ENCODE measurements around the gene KLHL8.

Gene KLHL8

DNA sequence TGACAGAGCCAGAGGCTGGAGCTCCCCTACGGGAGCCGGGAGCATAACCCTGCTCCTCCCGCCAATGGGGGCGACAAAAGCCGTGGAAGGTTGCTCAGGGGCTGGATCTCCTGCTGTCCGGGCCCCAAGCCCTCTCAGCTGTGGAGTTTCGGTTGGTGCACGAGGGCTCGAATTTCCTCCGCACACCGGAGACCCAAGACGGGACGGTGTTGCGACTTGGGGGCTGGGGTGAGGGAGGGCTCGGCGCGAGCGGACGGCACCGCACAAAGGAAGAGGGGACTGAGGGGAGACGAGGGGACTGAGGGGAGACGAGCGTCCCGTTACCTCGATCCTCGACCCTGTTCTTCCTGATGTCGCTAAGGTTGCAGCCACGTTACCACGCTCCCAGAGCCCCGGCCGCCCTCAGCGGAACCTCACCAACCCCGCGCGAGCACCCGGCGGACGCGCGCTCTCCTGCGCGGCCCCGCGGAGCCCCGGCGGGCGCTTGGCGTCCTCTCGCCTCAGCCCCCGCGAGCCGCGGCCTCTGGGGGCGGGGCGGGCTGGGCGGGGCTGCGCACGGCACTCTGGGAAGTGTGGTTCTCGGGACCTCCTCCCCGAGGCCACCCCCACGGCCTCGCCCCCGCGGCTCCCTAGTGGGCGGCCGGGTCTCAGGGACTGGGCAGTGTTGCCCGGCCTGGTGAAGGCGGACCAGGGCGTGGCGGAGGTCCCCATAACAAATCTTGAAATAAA is at the start of gene KLHL8:
TSS of gene KLHL8 (minus strand) at position 525 of the 729 bp plus-strand sequence. CDS start 25,079 bp downstream, outside the sequence.
- DNase-seq: peak; percentile 33 to 94 (median 84)

DNA sequence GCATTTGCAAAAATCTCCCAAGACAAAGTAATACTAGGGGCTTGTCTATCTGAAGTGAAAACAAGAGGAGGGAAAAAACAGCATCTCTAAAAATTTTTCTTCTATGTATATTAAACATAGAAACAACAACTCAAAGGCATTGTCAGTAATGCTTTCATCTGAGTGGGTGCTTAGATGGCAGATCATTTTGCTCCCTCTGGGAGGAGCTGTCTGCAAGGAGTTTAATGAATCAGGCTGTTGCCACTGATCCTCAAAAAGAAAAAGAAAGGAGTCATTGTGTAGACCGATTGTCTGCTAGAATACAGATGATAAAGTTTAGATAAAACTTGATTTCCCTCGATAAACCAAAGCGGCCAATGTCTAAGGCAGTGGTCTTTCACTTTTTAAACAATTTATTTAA is 49.7 kb upstream of the KLHL8 start:
- peak in 2 of 14 donors; percentile 3 to 7 for DNase-seq

DNA sequence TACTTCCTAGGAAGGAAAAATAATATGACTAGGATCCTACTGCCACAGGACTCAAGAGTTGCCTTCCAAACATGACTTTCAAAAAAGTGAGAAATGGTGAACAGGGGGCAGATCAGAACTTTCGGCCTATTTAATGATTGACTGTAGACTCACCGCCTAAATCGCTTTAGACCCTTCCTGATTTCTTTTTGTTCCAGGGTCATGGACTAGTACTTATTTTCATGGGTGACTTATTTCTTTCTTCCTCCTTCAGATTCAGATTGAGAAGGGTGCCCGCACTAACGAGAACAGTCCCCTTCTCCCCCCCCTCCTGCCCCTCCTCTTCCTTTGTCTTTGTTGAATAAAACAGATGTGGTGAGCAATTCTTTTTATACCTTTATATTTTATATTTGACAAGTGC is 48.0 kb upstream of the KLHL8 start:
- no peak for DNase-seq

DNA sequence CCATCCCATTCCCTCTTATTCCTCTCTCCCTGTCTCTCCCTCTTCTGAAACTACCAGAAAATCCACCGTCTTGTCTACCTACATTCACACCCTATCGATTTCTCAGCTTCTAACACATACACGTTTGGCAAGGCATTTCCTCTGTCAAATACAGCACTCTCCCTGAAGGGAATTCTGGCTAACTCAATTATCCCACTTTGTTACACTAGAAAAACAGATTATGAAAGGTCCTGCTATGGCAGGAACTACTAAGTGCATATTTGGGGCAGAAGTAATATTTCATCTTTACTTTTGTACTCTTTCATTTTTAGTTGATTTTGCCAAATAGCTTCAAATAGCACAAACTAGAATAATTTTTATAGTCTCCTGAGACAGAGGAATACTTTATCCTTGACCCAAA is 46.6 kb upstream of the KLHL8 start:
- no peak for DNase-seq

DNA sequence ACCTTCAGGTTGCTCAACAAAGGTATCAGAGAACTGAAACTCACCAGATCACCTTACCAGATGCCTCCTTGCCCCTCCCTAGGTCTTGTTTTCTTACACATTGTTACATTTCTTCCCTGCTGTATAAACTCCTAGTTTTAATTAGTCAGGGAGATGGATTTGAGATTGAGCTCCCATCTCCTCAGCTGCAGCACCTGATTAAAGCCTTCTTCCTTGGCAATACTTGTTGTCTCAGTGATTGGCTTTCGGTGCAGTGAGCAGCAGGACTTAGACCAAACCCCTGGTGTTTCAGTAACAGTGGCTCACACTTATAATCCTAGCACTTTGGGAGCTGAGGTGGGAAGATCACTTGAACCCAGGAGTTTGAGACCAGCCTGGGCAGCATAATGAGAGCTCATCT is 42.5 kb upstream of the KLHL8 start:
- no peak for DNase-seq

DNA sequence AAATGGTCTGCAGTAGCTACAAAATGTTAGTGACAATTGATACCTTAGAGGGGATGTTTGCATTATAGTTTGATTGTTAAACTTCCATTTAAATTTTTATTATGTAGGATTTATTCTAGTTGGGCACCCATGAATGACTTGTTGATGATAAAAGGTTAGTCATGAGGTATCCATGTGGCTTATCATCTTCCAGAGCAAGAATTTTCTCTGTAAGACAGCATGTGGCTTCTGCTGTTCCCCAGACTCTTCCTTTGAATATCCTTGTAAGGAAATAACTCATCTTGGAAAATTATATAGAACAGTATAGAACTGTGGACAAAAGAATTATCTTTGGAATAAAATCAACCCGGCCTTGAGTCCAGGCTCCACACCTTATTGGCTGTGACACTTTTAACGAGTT is 40.1 kb upstream of the KLHL8 start:
- no peak for DNase-seq

DNA sequence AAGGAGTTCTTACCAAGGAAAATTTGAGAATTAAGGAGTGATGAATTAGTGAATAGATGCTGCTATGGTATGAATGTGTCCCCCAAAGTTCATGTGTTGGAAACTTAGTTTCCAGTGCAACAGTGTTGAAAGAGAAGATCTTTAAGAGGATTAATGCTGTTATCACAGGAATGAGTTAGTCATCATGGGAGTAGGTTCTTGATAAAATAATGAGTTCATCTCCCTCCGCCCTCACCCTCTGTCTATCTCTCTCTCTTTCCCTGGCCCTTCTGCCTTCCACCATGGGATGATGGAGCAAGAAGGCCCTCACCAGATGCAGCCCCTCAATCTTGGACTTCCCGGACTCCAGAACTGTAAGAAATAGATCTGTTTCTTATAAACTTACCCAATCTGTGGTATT is 38.3 kb upstream of the KLHL8 start:
- no peak for DNase-seq

DNA sequence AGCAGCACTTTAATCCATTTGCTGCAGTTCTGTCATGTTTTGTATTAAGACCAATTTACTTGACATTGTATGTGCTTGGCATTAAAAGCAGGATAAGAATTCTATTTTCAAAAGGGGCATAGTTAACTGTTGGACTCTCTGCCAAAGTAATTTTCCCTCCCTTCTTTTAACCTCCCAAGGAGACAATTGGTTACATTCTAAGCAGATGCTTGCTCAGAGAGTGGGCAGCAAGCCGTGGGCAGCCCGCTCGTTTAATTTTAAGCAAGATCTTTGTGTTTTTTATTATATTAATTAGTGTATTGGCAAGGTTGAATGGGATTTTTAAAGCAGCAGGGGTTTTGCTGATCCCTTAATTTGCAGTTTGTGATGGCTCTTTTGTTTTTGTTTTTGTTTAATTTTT is 37.1 kb upstream of the KLHL8 start:
- peak in 1 of 14 donors; percentile 13 for DNase-seq

DNA sequence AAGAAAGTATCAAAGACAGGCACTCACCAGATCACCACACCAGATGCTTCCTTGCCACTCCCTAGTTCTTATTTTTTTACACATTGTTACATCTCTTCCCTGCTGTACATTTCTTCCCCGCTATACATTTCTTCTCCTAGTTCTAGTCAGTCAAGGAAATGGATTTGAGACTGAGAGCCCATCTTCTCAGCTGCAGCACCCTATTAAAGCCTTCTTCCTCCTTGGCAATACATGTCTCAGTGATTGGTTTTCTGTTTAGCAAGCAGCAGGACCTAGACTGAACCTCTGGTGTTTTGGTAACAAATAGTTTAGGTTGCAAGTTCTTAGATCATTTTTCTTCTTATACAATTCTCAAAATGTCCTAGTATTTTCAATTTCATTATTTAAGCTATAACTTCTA is 35.3 kb upstream of the KLHL8 start:
- DNase-seq: no peak

DNA sequence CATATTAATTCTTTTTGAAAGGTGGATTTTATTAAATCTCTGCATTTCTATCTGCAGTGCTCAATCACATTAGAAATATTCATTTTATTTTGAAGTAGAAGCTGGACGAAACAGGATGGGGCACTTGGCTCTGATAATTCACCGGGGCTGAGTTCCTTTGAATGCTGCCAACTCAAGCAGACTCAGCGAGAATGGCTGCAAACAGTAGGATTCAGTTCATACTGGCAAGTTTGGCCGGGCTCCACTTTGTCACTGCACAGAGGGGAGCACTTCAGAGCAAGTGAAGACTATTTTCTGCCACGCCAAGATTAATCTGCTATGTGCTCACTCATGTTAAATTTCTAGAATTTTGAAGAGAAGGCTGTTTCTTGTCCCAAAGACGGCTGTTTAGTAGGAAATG is 30.7 kb upstream of the KLHL8 start:
- DNase-seq: peak in 12 of 14 donors; percentile 19 to 82 (median 62)

DNA sequence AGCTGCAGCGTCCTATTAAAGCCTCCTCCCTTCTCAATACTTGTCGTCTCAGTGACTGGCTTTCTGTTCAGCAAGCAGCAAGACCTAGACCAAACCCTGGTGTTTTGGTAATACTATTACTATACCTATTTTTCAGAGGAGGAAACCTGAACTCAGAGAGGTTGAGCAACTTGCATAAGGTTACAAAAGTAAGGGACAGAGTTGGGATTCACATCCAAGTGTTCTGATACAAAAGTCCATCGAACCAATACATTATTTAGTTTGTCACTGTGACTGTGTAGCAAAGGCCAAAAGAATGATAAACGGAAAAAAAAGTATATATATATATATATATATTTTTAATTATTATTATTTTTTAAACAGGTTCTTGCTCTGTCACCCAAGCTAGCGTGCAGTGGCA is 29.9 kb upstream of the KLHL8 start:
- DNase-seq: no peak

DNA sequence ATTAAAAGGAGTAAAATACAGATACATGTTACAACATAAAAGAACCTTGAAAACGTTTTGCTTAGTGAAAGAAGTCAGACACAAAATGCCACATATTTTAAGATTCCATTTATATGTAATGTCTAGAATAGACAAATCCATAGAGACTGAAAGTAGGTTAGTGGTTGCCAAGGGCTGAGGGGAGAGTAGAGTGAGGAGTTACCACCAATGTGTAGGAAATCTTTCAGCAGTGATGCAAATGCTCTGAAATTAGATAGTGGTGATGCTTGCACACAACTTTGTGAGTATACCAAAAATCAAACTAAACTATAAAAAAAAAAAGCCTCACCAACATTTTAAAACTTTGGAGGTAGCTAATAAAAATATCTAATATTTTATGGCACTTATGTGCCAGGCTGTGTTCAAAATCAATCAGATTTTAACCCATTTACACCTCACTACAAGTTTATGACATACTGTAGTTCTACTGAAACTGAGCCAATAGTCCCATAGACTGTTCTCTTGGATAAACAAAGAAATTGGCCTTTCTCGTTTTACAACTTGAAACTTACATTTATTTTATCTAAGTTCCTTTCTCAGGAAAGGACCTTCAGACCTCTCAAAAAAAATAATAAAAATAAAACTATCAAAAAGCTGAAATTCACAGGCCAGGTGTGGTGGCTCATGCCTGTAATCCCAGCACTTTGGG is 29.1 kb upstream of the KLHL8 start:
- DNase-seq: no peak

DNA sequence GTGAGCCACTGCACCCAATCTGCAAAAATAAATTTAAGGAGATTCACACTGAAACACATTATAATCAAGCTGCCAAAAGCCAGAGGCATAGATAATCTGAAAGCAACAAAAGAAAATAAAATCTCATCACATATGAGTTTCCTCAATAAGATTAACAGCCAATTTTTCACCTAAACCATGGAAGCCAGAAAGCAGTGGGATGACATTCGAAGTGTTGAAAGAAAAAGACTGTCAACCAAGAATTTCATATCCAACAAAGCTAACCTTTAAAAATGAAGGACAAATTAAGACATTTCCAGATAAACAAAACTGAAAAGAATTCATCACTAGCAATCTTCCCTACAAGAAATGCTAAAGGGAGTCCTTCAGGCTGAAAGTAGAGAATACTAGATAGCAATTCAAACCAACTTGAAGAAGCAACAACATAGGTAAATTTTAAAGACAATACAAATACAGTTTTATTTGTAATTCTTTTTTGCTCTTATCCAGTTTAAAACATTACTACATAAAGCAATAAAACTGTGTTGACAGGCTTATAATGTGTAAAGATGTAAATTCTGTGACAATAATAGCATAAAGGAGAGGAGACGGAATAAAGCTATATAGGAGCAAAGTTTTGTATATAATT is 23.1 kb upstream of the KLHL8 start:
- DNase-seq: no peak

DNA sequence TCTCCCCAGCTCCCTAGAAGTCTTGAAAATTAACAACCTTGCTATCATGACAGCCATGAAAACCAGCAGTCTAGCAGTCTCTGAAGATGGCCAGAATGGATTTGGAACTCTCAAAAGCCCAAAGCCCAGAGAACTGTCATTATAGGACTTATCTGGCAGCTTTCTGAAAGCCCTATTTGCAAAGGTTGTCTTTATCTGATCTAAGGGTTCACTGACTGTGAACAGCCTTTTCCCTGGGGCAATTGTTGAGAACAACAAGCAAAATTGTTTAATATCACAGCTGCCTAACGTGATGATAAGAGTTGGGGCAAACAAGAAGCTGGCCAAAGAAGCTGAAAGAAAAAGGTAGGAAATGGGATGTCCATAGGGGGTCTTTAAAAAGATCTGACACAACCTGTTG is 20.9 kb upstream of the KLHL8 start:
- DNase-seq: no peak

DNA sequence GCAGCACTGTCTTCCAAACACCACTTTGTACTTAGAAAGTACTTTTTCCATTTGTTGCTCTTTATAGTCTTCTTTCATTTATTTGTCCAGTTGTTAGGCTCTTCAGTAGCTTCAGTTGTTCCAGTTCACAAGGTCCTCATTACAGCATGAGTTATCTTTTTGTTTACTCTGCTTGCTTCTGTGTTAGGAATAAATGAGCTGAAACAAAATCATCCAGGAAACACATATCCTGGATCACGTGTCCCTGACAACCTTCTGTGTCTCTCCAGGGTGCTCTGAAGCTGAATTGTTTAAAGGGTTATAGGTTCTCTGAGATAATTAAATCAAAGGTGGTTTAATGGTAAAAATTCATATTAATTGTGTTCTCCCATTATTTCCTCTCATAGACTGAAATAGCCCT is 19.9 kb upstream of the KLHL8 start:
- no peak for DNase-seq

DNA sequence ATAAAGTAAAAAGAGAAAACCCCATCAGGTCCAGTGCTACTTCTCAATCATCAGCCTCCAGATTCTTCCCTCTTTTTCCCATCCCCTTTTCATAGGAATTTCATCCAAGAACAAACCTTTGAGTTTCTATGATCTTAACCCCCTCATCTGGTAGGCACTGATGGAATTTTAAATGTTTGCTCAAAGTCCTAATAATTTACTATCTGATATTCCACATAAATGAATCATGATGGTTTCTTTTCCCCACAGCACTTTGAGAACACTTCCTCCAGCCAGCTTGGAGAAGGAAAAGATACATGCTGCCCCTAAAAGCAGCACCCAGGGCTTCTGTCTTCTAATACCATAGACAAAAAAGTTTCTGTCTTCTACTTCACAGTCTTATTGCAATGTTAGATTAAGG is 19.4 kb upstream of the KLHL8 start:
- DNase-seq: no peak

DNA sequence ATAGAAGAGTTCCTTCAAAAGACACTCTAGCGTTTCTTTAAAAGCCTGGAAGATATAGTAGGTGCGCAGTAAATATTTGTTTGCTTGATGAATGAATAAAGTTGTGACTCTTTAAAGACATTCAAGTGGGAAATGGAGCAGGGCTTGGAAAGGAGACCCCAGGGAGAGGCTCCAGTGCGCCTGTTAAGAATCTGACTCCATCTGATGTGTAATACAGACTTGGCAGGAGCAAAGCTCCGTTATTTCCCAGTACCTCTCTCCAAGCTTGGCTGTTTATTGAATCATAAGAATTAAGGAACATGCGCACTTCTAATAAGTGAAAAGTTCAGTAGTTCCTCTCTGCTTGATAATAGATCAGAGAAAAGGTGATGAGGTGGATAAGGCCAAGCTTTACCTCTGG is 18.8 kb upstream of the KLHL8 start:
- DNase-seq: no peak

DNA sequence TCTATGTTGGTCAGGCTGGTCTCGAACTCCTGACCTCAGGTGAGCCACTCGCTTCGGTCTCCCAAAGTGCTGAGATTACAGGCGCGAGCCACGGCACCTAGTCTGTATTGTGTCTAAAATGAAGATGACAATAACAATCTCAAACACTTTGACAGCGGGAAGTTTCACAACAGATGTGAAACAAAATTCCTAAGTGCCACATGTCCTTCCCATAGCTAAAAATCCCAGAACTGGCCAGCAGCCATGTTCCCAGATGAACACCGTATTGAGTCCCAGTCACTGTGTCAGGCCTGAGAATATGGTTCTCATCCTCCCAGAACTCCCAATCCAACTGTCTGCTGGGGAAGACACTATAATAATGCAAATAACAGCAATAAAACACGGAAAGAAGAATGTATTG is 16.4 kb upstream of the KLHL8 start:
- no peak for DNase-seq

DNA sequence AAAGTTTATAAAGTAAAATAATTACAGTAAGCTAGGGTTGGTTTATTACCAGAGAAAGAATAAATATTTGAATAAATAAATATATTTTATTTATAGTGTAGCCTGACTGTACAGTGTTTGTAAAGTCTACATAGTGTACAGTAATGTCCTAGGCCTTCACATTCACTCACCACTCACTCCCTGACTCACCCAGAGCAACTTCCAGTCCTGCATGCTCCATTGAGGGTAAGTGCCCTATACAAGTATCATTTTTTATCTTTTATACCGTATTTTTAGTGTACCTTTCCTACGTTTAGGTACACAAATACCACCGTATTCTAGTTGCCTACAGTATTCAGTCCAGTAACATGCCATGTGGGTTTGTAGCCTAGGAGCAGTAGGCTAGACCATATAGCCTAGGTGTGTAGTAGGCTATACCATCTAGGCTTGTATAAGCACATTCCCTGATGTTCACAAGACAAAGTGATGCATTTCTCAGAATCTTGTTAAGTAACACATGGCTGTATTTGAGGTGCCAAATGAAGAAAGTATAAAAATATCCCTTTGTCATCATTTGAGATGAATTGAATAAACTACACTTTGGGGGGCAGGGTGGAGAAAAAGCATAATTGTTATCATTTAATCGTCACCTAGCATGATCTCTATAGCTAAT is 14.7 kb upstream of the KLHL8 start:
- no peak for DNase-seq

DNA sequence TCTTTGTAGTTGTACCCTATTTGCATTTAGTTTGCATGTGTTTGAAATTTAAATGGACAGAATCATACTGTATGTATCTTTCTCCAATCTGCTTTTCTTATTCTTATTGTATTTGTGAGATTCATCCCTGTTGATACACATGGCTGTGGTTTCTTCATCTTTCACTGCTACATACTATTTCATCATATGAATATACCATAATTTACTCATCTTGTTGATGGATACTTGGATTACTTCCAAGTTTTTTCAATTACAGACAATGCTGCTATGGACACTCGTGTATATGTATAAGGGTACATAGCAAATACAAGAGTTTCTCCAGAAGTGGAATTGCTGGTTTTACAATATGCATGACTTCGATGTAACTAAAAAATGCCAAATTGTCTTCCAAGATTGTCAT is 11.8 kb upstream of the KLHL8 start:
- DNase-seq: no peak

DNA sequence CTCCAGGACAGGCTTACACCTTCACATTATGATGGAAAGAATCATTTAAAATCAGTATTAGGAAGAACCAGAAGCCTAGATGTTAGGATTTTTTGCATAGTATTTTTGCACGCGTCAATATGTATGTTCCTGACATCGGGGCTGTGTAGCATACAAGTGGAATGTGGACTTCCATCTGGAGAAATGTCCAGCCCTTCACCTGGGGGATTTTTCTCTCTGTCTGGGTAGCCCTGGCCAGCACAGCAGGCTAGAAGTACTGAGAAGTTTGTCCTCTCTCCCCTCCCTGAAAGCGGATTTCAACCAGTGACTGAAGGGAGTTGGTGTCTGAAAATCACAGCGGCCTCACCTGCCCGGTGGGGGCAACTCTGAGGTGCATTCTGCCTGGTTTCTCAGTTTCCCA is 10.4 kb upstream of the KLHL8 start:
- DNase-seq: no peak

DNA sequence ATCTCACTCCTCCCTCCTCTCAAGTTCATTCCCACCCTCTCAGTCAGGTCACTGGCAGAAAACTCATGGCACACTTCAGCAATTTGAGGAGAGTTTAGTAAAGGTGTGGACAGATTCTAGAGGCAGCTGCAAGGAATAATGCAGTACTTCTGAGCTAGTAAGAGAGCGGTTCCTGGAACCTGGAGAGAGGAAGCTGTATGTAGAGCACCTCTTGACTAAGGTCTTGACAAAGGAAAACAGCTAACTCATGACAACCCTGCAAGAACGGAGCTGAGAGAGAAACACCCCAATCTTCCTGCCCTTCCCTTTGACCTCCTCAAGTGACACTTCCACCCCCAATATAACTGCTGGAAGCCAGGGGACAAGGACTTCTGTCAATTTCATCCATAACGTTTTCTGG is 9.6 kb upstream of the KLHL8 start:
- no peak for DNase-seq

DNA sequence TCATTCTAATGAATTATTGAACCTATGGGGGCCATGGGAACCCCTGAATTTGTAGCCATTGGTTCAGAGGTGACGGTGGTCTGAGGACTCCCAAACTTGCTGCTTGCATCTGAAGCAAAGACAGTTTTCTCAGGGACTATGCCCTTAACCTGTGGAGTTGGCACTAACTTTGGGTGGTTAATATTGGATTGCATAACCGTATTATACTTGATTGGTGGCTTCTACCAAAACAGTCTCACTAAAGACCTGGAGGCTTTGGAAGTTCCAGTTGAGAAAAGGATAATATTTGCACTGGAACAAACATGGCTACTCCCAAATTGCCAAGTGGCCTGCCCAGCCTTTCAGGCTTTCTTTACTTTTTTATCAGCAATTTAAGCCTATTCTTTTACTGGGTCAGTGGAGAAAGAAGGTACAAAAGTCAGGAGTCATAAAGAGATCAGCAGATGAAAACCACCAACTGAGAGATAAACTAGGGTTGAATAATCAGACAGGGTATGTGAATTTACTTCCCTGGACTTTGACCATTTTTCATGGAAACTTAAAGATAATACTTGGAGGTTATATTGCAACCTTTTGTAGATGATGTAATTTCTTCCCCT is 7.9 kb upstream of the KLHL8 start:
- DNase-seq: no peak
